HL-60 (cell line): Measurements from ENCODE around the gene C21orf58.

Source experiments
- CTCF ChIP-seq: IDR thresholded peaks from one replicate; pipeline ENCODE4 v1.5.1; 2011; ENCODE audit warnings: low read length, control low read depth, inconsistent platforms; ENCODE audit not compliant: insufficient read depth
- GABPA ChIP-seq: IDR thresholded peaks from 2 replicates; pipeline ENCODE4 v1.6.1; 2012; ENCODE audit warnings: low read depth
- POLR2AphosphoS5 ChIP-seq: IDR thresholded peaks from 2 replicates; pipeline ENCODE4 v1.6.1; 2012; ENCODE audit warnings: low read depth
- REST ChIP-seq: IDR thresholded peaks from 2 replicates; pipeline ENCODE4 v1.6.1; 2012; ENCODE audit warnings: low read depth; ENCODE audit not compliant: insufficient replicate concordance
- SPI1 ChIP-seq: IDR thresholded peaks from 2 replicates; pipeline ENCODE4 v1.6.1; 2012; ENCODE audit warnings: low read depth, mild to moderate bottlenecking, borderline replicate concordance

- TF ChIP-seq CTCF = no peak
- TF ChIP-seq POLR2AphosphoS5 = no peak
- no peak for TF ChIP-seq REST
- TF ChIP-seq GABPA = no peak
- TF ChIP-seq SPI1 = no peak
Observed at GRCh38 chr21:46304437-46304836, 19.2 kb downstream of the C21orf58 start.
